GM11168 (cell line): Measurements from ENCODE around the gene VPS37B.
"Not testable (repeated sequence)": the region's sequence is repeated elsewhere in the genome, so short reads cannot be mapped to it uniquely, and the experiment has no call there.

Experiments
- in situ Hi-C: fragments of 300-500 bp; cut with MboI; formaldehyde crosslinking; loops from one replicate; pipeline ENCODE4 v1.12.0; 2022; ENCODE audit warnings: low sequenced_read_pairs; ENCODE audit not compliant: unreplicated experiment

VPS37B gene

DNA sequence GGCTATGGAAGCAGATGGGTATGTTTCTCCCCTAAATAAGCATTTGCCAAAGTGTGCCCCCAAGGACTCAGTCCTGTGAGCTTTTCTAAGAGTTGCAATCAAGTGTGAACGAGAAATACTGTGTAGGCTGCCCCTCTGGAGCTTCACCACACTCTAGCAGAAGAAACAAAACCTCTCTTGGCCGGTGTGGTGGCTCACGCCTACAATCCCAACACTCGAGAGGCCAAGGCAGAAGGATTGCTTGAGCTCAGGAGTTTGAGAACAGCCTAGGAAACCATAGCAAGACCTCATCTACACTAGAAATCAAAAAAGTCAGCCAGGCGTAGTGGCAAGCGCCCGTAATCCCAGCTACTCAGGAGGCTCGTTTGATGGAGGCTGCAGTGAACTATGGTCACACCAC, 9.8 kb downstream of the VPS37B start:
- in situ Hi-C loops = no loop called here

DNA sequence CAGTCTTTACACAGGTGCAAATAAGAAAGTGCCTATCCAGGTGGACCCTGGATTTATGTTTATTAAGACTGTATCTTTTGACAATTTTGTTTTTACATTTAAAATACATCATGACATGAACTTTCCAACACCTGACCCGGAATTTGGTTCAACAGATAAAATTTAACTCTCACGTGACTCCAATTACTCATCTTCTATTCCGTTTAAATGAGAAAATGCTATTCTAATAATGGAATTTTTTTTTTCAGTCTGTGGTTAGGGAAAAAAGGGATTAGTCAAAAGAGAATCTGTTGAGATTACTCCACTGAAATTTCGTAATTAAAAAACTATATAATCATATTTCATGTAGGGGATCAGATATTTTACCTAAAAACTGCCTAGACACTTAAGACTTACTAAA, 11.1 kb downstream of the VPS37B start:
- in situ Hi-C loops = no loop called here

DNA sequence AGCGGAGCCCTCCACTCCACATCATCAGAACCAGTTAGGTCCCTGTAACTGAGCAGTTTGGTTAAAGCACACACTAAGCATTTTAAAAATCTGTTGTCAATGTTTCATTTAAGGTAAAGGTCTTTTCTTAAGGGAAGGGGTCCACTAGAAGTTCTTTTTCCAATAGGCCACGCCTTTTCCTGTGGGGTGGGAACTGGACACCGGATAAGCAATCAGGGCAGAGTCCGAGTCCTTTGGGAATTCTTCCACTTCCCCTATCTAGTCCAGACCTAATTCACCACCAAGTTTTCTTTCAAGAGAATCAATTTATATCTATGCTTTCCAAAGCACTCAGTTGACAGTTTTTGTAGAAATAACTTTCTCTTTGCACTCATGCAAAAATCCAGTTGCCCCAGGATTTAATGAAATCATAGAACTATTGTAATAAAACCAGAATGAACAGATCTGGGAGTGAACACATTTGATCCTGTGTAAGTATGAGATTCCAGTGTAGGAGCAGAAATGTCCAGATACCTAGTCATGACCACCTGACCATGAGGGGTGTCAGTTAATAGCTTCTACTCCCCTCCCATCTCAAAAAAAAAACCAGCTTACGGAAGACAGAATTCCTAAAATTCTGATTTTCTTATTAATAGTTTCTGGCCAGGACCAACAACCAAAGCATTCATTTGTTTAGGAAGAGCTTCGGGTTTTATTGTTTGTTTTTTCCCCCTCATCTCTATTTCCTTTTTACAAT, 11.7 kb downstream of the VPS37B start:
- in situ Hi-C loops = no loop called here

GRCh38 chr12:122882908-122883558, 12.9 kb downstream of the VPS37B start:
- in situ Hi-C loops = no loop called here

DNA sequence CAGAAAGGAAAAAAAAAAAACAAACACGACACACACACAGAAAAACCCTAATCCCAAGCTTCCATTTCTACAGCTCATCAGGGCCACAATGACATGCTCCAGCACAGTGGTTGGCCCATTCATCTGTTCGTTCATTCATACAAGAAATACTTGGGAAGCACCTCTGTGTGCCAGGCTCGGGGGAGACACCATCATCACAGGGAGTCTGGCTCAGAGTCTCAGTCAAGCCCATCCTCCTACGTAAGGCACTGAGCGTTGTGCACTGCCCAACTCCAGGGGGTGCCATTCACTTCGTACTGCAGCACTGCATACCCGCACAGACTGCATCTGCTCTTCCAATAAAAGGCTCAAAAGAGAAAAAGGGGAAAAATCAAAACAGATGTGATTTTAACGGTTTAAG, 15.3 kb downstream of the VPS37B start:
- in situ Hi-C loops = no loop called here

DNA sequence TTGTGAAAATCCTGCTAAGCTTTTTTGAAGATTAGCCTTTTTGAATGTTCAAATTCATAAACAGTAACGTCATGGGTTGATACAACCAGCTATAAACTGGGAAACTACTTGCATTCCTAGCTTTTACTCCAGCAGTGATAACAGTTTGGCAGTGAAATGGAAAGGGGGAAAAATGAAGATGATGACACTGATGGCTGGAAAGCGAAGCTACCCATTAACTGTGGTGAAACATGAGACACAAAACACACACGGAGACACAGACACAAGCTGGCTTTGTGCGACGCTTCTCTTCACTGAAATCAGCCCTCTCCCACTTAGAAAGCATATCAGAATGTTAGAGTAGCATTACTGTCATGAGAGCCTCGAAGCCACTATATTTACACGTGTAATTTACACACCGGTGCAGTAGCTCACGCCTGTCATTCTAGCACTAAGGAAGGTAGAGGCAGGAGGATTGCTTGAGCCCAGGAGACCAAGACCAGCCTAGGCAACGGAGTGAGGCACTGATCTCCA, 15.7 kb downstream of the VPS37B start:
- in situ Hi-C loops = no loop called here

DNA sequence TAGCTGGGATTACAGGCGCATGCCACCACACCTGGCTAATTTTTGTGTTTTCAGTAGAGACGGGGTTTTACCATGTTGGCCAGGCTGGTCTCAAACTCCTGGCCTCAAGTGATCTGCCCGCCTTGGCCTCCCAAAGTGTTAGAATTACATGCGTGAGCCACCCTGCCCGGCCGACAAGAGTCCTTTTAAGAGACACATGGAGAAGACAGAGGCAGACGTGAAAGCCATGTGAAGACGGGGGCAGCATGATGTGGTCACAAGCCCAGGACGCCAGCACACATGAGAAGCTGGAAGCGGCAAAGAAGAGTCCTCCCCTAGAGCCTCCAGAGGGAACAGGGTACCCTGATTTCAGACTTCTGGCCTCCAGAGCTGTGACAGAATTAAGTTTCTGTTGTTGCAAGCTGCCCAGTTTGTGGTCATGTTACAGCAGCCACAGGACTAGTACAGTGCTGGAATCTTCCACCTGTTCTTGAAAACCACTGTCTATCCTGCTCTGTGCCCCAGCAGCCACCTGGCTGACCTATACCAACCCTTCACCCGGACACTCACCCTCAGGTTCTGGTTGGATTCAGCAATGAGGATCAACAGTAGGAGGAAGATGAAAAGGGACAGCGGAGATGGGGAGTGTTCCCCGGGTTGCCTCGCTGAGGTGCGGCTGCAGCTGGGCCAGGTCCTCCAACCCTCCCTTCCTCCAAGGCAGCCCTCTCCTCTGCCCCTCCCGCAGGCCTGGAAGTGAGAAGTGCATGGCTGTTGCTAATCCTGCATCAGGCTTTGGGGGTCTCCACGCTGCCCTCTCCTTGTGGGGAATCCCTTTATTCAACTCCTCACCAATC, 16.9 kb downstream of the VPS37B start:
- in situ Hi-C loops = no loop called here

DNA sequence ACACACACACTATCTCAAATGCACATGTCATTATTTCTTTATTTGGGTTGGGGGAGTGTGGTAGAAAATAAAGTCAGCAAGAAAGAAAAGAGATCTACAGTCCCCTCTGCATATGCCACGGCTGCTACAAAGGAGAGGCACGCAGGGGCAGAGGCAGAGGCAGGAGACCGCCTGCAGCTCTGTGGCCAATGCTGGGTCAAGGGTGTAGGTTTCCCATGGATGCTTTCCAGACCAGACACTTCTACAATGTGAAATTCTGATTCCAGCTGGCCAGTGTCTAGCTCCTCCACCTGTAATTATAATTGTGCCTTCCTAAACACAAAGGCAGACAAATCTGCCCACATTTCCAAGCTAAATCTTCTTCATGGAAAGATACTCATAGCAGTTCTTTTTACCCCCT, 19.2 kb downstream of the VPS37B start:
- in situ Hi-C loops = no loop called here

DNA sequence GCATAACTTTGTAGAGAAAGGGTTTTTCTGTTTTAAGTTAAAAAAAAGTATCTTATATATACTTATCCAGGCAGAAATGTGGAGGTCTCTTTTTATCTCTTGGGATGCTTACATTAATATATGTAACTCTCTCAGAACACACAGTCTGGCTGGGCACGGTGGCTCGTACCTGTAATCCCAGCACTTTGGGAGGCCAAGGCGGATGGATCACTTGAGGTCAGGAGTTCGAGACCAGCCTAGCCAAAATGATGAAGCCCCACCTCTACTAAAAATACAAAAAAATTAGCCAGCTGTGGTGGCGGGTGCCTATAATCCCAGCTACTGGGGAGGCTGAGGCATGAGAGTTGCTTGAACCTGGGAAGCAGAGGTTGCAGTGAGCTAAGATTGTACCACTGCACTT, 19.6 kb downstream of the VPS37B start:
- in situ Hi-C loops = not testable (repeated sequence)

DNA sequence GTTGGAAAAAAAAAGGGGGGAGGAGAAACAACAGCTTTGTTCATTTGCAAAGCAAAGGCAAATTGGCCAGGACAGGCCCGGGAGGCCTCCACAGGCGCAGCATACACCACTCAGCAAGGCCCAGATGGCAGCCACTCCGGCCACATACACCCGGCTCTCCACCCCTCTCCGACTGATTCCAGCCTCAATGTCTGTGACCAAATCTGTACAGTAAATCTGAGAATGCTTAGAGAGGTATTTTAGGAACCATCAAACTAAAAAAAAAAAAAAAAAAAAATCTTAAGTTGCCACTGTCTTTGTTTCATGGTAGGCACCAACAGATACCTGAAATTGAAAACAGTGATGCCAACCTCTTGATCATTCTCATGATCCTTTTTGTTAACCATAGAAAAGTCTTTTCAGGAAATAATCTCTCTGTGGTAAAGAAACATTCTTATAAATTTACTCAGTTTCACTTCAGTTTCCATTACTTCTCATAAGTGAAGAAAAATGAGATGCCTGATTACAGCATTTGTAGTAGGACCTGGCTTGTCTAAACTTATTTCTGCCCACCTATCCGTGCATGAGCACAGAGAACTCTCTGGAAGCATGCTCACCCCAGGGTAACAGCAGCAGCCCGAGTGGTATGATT, 20.2 kb downstream of the VPS37B start:
- in situ Hi-C loops = no loop called here

DNA sequence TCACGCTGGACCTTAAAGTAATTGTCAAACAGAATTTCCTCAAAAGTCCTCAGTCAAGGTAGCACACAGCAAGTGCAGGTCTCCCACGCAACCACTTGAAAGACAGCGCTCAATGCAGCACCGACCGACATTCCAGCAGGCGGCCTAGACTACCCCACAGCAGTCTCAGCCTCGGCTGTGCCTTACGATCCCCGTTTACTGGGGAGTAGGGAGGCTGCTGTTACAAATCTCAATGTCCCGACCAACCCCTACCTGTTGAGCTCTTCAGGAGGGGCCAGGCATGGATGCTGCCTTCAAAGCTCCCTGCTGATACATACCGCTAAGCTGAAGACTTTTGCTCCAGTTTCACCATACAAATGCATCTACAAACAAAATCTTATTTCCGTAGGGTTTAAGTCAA, 21.8 kb downstream of the VPS37B start:
- in situ Hi-C loops = no loop called here

DNA sequence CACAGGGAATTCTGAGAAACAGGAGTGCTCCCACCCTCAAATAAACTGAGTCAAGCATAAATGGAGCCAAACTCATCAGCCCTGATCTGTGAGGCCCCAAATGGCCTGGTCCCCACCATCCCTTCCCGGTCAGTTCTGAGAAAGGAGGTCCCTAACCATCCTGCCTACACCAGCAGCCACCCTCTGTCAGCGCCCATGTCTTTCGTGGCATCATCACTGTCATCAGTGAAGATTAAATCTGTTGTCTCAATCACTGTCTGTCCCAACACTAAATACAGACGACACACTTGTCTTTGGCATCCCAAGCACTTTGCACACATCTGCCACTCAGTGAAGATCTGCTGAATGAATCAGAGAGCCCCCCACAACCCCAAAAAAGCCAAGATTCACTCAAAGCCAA, 22.4 kb downstream of the VPS37B start:
- in situ Hi-C loops = no loop called here

- in situ Hi-C loops = no loop called here
Observed at GRCh38 chr12:122872815-122873361, 23.0 kb downstream of the VPS37B start.

DNA sequence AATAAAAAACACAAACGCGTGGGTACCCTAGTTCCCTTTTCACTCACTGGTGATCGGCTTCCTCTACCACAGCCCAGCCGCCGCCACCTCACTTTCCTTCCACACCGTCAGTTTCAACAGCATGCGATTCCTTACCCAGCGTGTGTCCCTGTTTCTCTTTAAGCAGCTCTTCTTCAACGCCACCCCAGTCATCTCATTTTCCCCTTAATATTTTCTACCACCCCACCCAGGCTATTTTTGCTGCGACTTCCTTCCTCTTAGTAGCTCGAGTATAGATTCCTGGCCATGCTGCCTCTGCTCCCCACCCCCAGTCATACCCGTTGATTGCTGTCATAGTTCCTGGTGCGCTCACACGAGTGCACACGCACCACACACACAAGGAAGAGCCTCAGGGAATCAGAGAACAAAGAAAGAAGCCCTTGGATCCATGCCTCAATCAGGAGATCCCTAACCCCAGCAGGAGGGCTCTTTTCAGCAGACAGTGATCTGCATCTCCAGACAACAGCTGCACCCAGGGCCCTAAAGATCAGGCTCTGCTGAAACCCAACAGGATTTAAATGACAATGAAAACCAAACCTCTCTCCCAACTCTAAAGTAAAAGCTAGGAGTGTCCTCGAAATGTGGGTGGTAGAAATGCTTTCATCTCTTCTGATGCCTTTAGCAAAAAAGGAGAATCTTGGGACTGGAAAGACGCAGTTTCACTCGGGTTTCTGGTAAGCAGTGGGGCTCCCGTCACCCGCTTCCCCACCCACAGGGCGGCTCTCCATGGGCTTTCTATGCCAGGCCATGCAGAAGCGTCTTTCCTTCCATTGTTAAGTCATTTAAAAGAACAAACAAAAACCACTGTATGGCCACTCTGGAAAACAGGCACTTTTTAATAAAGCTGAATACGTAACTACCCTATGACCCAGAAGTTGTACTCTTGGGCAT, 23.8 kb downstream of the VPS37B start:
- in situ Hi-C loops = no loop called here

DNA sequence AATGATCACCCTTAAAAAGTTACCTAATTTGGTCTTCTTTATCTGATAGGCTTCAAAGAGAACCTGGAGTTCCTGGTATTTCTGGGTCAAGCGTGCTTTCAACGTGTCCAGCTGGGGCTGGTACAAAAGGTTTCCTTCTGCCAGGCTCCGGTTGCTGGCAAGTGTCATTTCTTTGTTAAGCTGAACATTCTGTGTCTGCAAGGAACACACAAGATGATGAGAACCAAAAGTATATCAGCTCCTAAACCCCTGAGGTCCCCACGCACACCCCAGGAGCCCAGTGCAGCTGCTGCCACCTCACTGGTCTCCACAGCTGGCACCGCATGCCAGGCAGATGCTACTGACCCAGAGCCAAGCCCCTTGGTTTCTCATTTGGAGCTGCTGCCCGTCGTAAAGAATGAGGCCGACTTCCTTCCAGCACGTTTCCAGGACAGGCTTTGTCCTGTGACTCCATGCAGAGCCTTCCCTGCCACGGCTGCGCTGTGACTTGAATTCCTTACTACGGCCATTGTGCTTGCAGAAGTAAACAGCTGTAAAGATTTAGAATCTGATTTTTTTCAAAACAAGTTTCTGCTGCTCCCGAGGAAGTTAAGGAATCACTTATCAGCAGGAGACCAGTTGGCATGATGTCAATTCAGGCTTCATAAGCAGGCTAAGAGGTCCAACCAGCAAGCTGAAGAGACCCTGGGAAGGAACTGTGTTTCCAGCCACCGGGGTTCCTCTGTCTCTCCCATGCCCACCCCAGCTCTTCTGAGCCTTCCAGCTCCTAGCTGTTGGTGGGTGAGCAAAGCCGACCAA, 24.9 kb downstream of the VPS37B start:
- in situ Hi-C loops = no loop called here

DNA sequence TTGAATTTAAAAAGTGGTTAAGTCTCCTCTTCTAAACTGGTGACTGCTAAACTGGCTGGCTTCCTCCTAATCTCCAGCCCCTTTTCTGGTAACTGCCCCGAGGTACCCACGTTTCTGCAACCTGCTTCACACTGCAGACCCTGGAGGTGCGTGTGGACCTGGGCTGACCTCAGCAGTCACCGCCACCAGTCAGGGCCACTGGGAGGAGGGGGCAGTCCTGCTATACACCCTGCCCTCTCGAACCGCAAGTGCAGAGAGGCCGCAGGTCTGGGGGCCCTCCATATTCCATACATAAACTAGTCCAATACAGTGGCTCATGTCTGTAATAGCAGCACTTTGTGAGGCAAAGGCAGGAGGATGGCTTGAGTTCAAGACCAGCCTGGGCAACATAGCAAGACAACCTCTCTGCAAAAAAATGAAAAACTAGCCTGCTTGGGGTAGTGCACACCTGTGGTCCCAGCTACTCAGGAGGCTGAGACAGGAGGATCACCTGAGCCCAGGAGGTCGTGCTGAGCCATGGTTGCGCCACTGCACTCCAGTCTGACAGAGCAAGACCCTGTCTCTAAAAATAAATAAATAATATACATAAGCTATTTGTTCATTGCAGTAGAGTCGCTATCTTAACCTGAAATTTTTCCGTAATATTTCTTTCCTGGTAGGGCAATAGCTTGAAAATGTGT, 25.6 kb downstream of the VPS37B start:
- in situ Hi-C loops = no loop called here

- in situ Hi-C loops = no loop called here
Observed at GRCh38 chr12:122869207-122869973, 26.5 kb downstream of the VPS37B start.
